H1 (cell line): ENCODE results near the gene ATP11A. TPM values are rescaled to one million over a fixed set of nuclear protein-coding genes. Genes with fewer than 3 reads are reported as not detected.
A peak's percentile ranks its signal among the peaks of the same experiment; 100 is the strongest.

ENCODE experiments used
- CTCF ChIA-PET: fragments of 300-600 bp; sonication (Branson Sonifier 250); formaldehyde crosslinking; loops from one replicate; lab custom pipeline; 2021; ENCODE audit not compliant: partially characterized antibody; lab: Charles Lee
- POLR2A ChIA-PET: fragments of 300-600 bp; sonication (Branson Sonifier 250); formaldehyde crosslinking; loops from one replicate; lab custom pipeline; 2021; ENCODE audit warnings: inconsistent platforms; ENCODE audit not compliant: partially characterized antibody; lab: Charles Lee
- DNase-seq, 2 experiments: peaks; one replicate each; pipeline versions ENCODE4 v3.0.0 to v3.0.0-alpha.2; 2010 to 2022; ENCODE audit warnings: low spot score in 2 of 2, low read depth in 1 of 2, mixed read lengths in 1 of 2
- FAIRE-seq: peaks from 2 replicates; lab custom pipeline; 2011; peaks lifted over from hg19 to GRCh38; lab: Jason Lieb, UNC
- H2AFZ ChIP-seq: 2 replicates; pipeline ENCODE4 v1.8.1; 2012; ENCODE audit warnings: low read length, inconsistent platforms
- H2AK5ac ChIP-seq: 2 replicates; pipeline ENCODE4 v1.6.1; 2013; ENCODE audit warnings: low read depth, low read length
- H2BK120ac ChIP-seq: replicated peaks from 2 replicates; pipeline ENCODE3; 2013; ENCODE audit warnings: low read depth, low read length, inconsistent platforms
- H2BK12ac ChIP-seq: 2 replicates; pipeline ENCODE4 v1.6.1; 2013; ENCODE audit warnings: low read depth, low read length
- H2BK15ac ChIP-seq: 2 replicates; pipeline ENCODE4 v1.6.1; 2013; ENCODE audit warnings: low read length
- H2BK20ac ChIP-seq: 2 replicates; pipeline ENCODE4 v1.6.1; 2013; ENCODE audit warnings: low read length
- H2BK5ac ChIP-seq: 2 replicates; pipeline ENCODE4 v1.6.1; 2013; ENCODE audit warnings: low read depth, low read length
- H3K14ac ChIP-seq: 2 replicates; pipeline ENCODE4 v1.6.1; 2013; ENCODE audit warnings: inconsistent platforms; ENCODE audit not compliant: insufficient read length
- H3K18ac ChIP-seq: 2 replicates; pipeline ENCODE4 v1.6.1; 2013; ENCODE audit warnings: low read length; ENCODE audit errors: extremely low read depth
- H3K23ac ChIP-seq: 2 replicates; pipeline ENCODE4 v1.6.1; 2013; ENCODE audit warnings: inconsistent platforms; ENCODE audit not compliant: insufficient read length
- H3K23me2 ChIP-seq: 2 replicates; pipeline ENCODE4 v1.6.1; 2013; ENCODE audit warnings: low read depth, low read length
- H3K27ac ChIP-seq: 2 replicates; pipeline ENCODE4 v1.6.1; 2011; ENCODE audit warnings: low read depth, low read length, inconsistent platforms
- H3K27me3 ChIP-seq, 4 experiments: replicated peaks in 1 of 4; 1 replicate in 1 of 4; 2 replicates in 3 of 4; pipeline versions ENCODE4 v1.6.1 to v1.8.1; 2011 to 2013; ENCODE audit warnings: low read length in 3 of 4, mild to moderate bottlenecking in 3 of 4, inconsistent platforms in 2 of 4, mixed read lengths in 2 of 4, moderate library complexity in 1 of 4; ENCODE audit not compliant: control insufficient read depth in 3 of 4, insufficient read depth in 3 of 4; ENCODE audit errors: extremely low read depth in 1 of 4
- H3K36me3 ChIP-seq, 4 experiments: 2 replicates each; pipeline versions ENCODE4 v1.6.1 to v1.8.1; 2011 to 2013; ENCODE audit warnings: mild to moderate bottlenecking in 4 of 4, low read length in 3 of 4, moderate library complexity in 2 of 4, control low read depth in 1 of 4, inconsistent platforms in 1 of 4; ENCODE audit not compliant: insufficient read depth in 4 of 4, control insufficient read depth in 2 of 4
- H3K4ac ChIP-seq: replicated peaks from 2 replicates; pipeline ENCODE3; 2013; ENCODE audit warnings: low read length, low read depth, mixed read lengths, inconsistent platforms; ENCODE audit not compliant: insufficient read length
- H3K4me1 ChIP-seq, 4 experiments: replicated peaks in 1 of 4; 1 replicate in 1 of 4; 2 replicates in 3 of 4; pipeline versions ENCODE4 v1.6.1 to v1.8.1; 2011 to 2013; ENCODE audit warnings: low read length in 3 of 4, inconsistent platforms in 2 of 4, mixed read lengths in 1 of 4; ENCODE audit not compliant: insufficient read depth in 4 of 4, control insufficient read depth in 3 of 4
- H3K4me2 ChIP-seq, 2 experiments: 2 replicates each; pipeline versions ENCODE4 v1.6.1 to v1.8.1; 2011 to 2013; ENCODE audit warnings: low read depth in 2 of 2, low read length in 2 of 2, control low read depth in 1 of 2, inconsistent platforms in 1 of 2, mild to moderate bottlenecking in 1 of 2; ENCODE audit not compliant: insufficient read depth in 1 of 2
- H3K4me3 ChIP-seq, 4 experiments: fragments of 200-600, 300-600 bp in 1 of 4; sonication (generic), shearing (Covaris generic), sonication (Bioruptor Twin) in 1 of 4; 2 replicates each; pipeline versions ENCODE4 v1.5.1 to v1.8.1; 2011 to 2016; ENCODE audit warnings: low read length in 4 of 4, low read depth in 3 of 4, control low read depth in 2 of 4, inconsistent platforms in 2 of 4, mild to moderate bottlenecking in 2 of 4, mixed read lengths in 1 of 4, moderate library complexity in 1 of 4; ENCODE audit not compliant: insufficient read depth in 2 of 4; ENCODE audit errors: extremely low read depth in 1 of 4
- H3K56ac ChIP-seq: replicated peaks from 2 replicates; pipeline ENCODE3; 2013; ENCODE audit warnings: low read depth, mild to moderate bottlenecking, mixed read lengths, low read length, inconsistent platforms; ENCODE audit not compliant: insufficient read length
- H3K79me1 ChIP-seq: 2 replicates; pipeline ENCODE4 v1.6.1; 2013; ENCODE audit warnings: low read depth, low read length, control low read depth
- H3K79me2 ChIP-seq, 2 experiments: 2 replicates each; pipeline versions ENCODE4 v1.6.1 to v1.8.1; 2012 to 2013; ENCODE audit warnings: low read length in 2 of 2, mild to moderate bottlenecking in 2 of 2, inconsistent platforms in 1 of 2; ENCODE audit not compliant: insufficient read depth in 2 of 2, control insufficient read depth in 1 of 2
- H3K9ac ChIP-seq, 4 experiments: replicated peaks in 1 of 4; 1 replicate in 1 of 4; 2 replicates in 3 of 4; pipeline versions ENCODE4 v1.6.1 to v1.8.1; 2011 to 2013; ENCODE audit warnings: low read depth in 3 of 4, low read length in 3 of 4, control low read depth in 2 of 4, mild to moderate bottlenecking in 2 of 4, moderate library complexity in 2 of 4, inconsistent platforms in 1 of 4; ENCODE audit errors: extremely low read depth in 1 of 4
- H3K9me3 ChIP-seq, 2 experiments: 2 replicates each; pipeline versions ENCODE4 v1.6.1 to v1.8.1; 2012 to 2013; ENCODE audit warnings: mild to moderate bottlenecking in 2 of 2, moderate library complexity in 2 of 2, control low read depth in 1 of 2, inconsistent platforms in 1 of 2, low read depth in 1 of 2, low read length in 1 of 2, mixed read lengths in 1 of 2; ENCODE audit not compliant: insufficient read depth in 2 of 2
- H4K20me1 ChIP-seq, 2 experiments: replicated peaks in 1 of 2; 2 replicates each; pipeline versions ENCODE3 to v1.8.1; 2011 to 2013; ENCODE audit warnings: inconsistent platforms in 2 of 2, low read length in 2 of 2, mild to moderate bottlenecking in 1 of 2; ENCODE audit not compliant: insufficient read depth in 2 of 2, control insufficient read depth in 1 of 2
- H4K5ac ChIP-seq: 2 replicates; pipeline ENCODE4 v1.6.1; 2013; ENCODE audit warnings: low read length, low read depth, mixed read lengths, inconsistent platforms; ENCODE audit not compliant: insufficient read length
- H4K8ac ChIP-seq: 2 replicates; pipeline ENCODE4 v1.8.0; 2013; ENCODE audit warnings: mild to moderate bottlenecking, moderate library complexity, low read length, inconsistent platforms; ENCODE audit not compliant: insufficient read depth; ENCODE audit errors: extremely low read depth
- H4K91ac ChIP-seq: replicated peaks from 2 replicates; pipeline ENCODE3; 2013; ENCODE audit warnings: low read length, mixed read lengths, inconsistent platforms; ENCODE audit not compliant: insufficient read length
- CHD1 ChIP-seq: IDR thresholded peaks from 2 replicates; pipeline ENCODE4 v1.6.1; 2012; ENCODE audit warnings: low read depth, low read length, improper control_type of control experiment
- GTF2F1 ChIP-seq: IDR thresholded peaks from 2 replicates; pipeline ENCODE4 v1.6.1; 2012; ENCODE audit warnings: low read depth, low read length, improper control_type of control experiment, borderline replicate concordance
- PHF8 ChIP-seq: fragments of 200-600 bp; sonication (generic); conservative IDR thresholded peaks from 2 replicates; pipeline ENCODE4 v1.7.1; 2012; ENCODE audit warnings: low read depth, mild to moderate bottlenecking, inconsistent platforms, low read length, moderate library complexity
- RBBP5 ChIP-seq: IDR thresholded peaks from 2 replicates; pipeline ENCODE4 v1.7.1; 2012; ENCODE audit warnings: low read depth, mild to moderate bottlenecking, inconsistent platforms, low read length, moderate library complexity, borderline replicate concordance
- SIN3A ChIP-seq, 2 experiments: IDR thresholded peaks in 1 of 2; conservative IDR thresholded peaks in 1 of 2; 2 replicates each; pipeline ENCODE4 v1.6.1; 2011 to 2012; ENCODE audit warnings: low read length in 2 of 2, improper control_type of control experiment in 1 of 2, low read depth in 1 of 2, mild to moderate bottlenecking in 1 of 2
- TBP ChIP-seq: IDR thresholded peaks from 2 replicates; pipeline ENCODE4 v1.6.1; 2011; ENCODE audit warnings: low read depth, low read length, improper control_type of control experiment
- WGBS, 2 experiments: shearing (Covaris generic) in 1 of 2; methylation state at CpG; one replicate each; pipeline versions ENCODE4 v1.1.6 to v1.1.7; 2013 to 2015; ENCODE audit warnings: low lambda C conversion rate in 2 of 2, mixed read lengths in 2 of 2, inconsistent platforms in 1 of 2, low coverage in 1 of 2, missing lambda C conversion rate in 1 of 2; ENCODE audit not compliant: insufficient replicate concordance in 2 of 2, insufficient coverage in 1 of 2, insufficient read length in 1 of 2; ENCODE audit errors: extremely low coverage in 1 of 2, missing lambda C conversion rate in 1 of 2; 5-methylcytosine and 5-hydroxymethylcytosine counted together
- polyA plus RNA-seq, 7 experiments: library from polyadenylated mRNA; depleted of rRNA in 3 of 7; stranded (reverse) in 5 of 7; unstranded in 2 of 7; fragments of >200 nt in 5 of 7; fragments of 200-250 nt in 2 of 7; gene quantifications; 1 replicate in 5 of 7; 2 replicates in 1 of 7; 4 replicates in 1 of 7; pipeline versions ENCODE4 v1.2.1 to v1.2.3, GENCODE V29; 2011 to 2013; ENCODE audit warnings: missing spikeins in 2 of 7, mixed read lengths in 2 of 7
- total RNA-seq: library from RNA; stranded (reverse); fragmentation: NEBNext Ultra II Directional; extraction: Animal tissue kit (Norgen Biotek cat#: 25700); gene quantifications from 2 replicates; pipeline ENCODE4 v1.2.1, GENCODE V29; 2021

Gene ATP11A
- total and polyA plus RNA-seq, 2 of the 8 experiments (the other 6 are each of a cell fraction or from before 2014, with no cell fraction given) = 28.8 to 72.9 TPM

DNA sequence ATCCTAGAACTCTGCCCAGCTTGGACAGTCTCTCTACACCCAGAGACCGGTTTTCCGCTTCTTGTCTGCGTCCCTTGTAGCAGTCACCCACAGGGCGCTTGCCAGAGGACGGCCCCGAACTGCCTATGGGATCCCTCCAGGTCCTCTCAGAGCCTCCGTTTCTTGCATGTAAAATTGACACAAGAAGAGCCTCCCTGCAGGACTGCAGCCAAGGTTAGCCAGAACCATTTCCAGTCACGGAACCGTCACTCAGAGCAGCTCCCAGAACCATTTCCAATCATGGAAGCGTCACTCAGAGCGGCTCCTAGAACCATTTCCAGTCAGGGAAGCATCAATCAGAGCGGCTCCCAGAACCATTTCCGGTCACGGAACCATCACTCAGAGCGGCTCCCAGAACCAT, 65.5 kb downstream of the ATP11A start:
- no peak overlapping the region for H2BK5ac ChIP-seq
- H2BK15ac ChIP-seq = no peak overlapping the region
- H3K56ac ChIP-seq = no peak overlapping the region
- no peaks in the 10 kb centered on the region for H3K23me2 ChIP-seq
- H3K4me2 ChIP-seq = no peak overlapping the region
- H3K23ac ChIP-seq = no peak overlapping the region
- no peak overlapping the region for H2BK20ac ChIP-seq
- no peak overlapping the region for H3K4me3 ChIP-seq
- H4K8ac ChIP-seq = no peak overlapping the region
- CTCF ChIA-PET = interaction anchor here (1.3 kb wide), 1 partner anchor 43 kb away, joined by 3 read pairs; no protein-coding TSS in a partner anchor
- WGBS, 2 experiments = 85% methylated on average over 15 of the region's 15 CpGs; no CpG with 5 or more reads in 1 of the 2 experiments
- H2AK5ac ChIP-seq = no peak overlapping the region
- H3K9me3 ChIP-seq = no peaks in the 10 kb centered on the region
- peaks cover 6% of the 10 kb centered on the region for H3K79me1 ChIP-seq
- H4K5ac ChIP-seq = no peak overlapping the region
- no peak overlapping the region for H3K27ac ChIP-seq
- no peak for FAIRE-seq
- no peak overlapping the region for H3K9ac ChIP-seq
- H3K4ac ChIP-seq = no peak overlapping the region
- no peak overlapping the region for H2BK12ac ChIP-seq
- TF ChIP-seq SIN3A (conservative IDR thresholded peaks at IDR 0.05 in 1 of 2, IDR thresholded peaks at IDR 0.05 in 1 of 2; ENCODE audit: low read depth in 1 of 2, low read length in 2 of 2) (no peak), TBP (no peak), PHF8 (no peak), GTF2F1 (no peak), RBBP5 (no peak), CHD1 (no peak)
- TF ChIP-seq, all 59 proteins: peak for 0
- no peak overlapping the region for H2BK120ac ChIP-seq
- peak overlapping the region; percentile 29 for H4K91ac ChIP-seq
- POLR2A ChIA-PET = no interaction called here
- H3K27me3 ChIP-seq = no peaks in the 10 kb centered on the region
- no peak overlapping the region for H3K14ac ChIP-seq
- H3K4me1 ChIP-seq = peaks cover 0 to 7% (median 4%) of the 10 kb centered on the region in 4 experiments; a peak in 3 of 7 replicates
- no peak overlapping the region for H3K18ac ChIP-seq
- H3K79me2 ChIP-seq = peaks cover 0 to 53% of the 10 kb centered on the region in 2 experiments; a peak in 2 of 4 replicates
- H4K20me1 ChIP-seq = peaks cover 0 to 2% of the 10 kb centered on the region in 2 experiments
- no peak for DNase-seq
- no peaks in the 10 kb centered on the region for H3K36me3 ChIP-seq
- no peak overlapping the region for H2AFZ ChIP-seq
